HepG2 (cell line): ENCODE measurements around the gene IL1RAPL1.

Experiments
- ARID2 ChIP-seq: sonication (generic); formaldehyde crosslinking; IDR thresholded peaks from 2 replicates; pipeline ENCODE4 v1.8.1; 2022; ENCODE audit warnings: mild to moderate bottlenecking, missing genetic modification reagents, borderline replicate concordance
- CTCF ChIP-seq: sonication (generic); formaldehyde crosslinking; IDR thresholded peaks from 2 replicates; pipeline ENCODE4 v1.5.0; 2020; ENCODE audit warnings: mild to moderate bottlenecking, missing genetic modification reagents, moderate library complexity
- EZH2 ChIP-seq: conservative IDR thresholded peaks from 2 replicates; pipeline ENCODE4 v1.6.1; 2012; ENCODE audit warnings: mild to moderate bottlenecking, low read depth, low read length, moderate library complexity
- GMEB1 ChIP-seq: sonication (generic); formaldehyde crosslinking; IDR thresholded peaks from 2 replicates; pipeline ENCODE4 v1.5.1; 2020; ENCODE audit warnings: missing genetic modification reagents, mild to moderate bottlenecking, borderline replicate concordance
- HES4 ChIP-seq: sonication (generic); formaldehyde crosslinking; IDR thresholded peaks from 2 replicates; pipeline ENCODE4 v1.9.0; 2021; ENCODE audit warnings: mild to moderate bottlenecking, missing genetic modification reagents, borderline replicate concordance
- HNRNPL ChIP-seq: fragments of 200-400 bp; formaldehyde crosslinking; IDR thresholded peaks from 2 replicates; pipeline ENCODE4 v1.6.1; 2017; ENCODE audit warnings: mild to moderate bottlenecking, low read depth, low read length
- NFKB2 ChIP-seq: sonication (generic); formaldehyde crosslinking; IDR thresholded peaks from 2 replicates; pipeline ENCODE4 v1.4.0; 2020; ENCODE audit warnings: missing genetic modification reagents, borderline replicate concordance
- POLR2A ChIP-seq, 2 experiments: IDR thresholded peaks; 2 replicates each; pipeline ENCODE4 v1.6.1; 2011; ENCODE audit warnings: low read depth in 2 of 2, low read length in 2 of 2, mild to moderate bottlenecking in 1 of 2, moderate library complexity in 1 of 2; ENCODE audit not compliant: insufficient read depth in 1 of 2
- ZBTB49 ChIP-seq: sonication (generic); formaldehyde crosslinking; IDR thresholded peaks from 2 replicates; pipeline ENCODE4 v1.4.0; 2020; ENCODE audit warnings: missing genetic modification reagents, borderline replicate concordance
- ZNF350 ChIP-seq: sonication (generic); formaldehyde crosslinking; IDR thresholded peaks from 2 replicates; pipeline ENCODE4 v1.4.0; 2020; ENCODE audit warnings: mild to moderate bottlenecking, low read depth, missing genetic modification reagents, borderline replicate concordance
- ZNF430 ChIP-seq: sonication (generic); formaldehyde crosslinking; IDR thresholded peaks from 2 replicates; pipeline ENCODE4 v1.9.0; 2021; ENCODE audit warnings: mild to moderate bottlenecking, missing genetic modification reagents
- ZNF431 ChIP-seq: sonication (generic); formaldehyde crosslinking; IDR thresholded peaks from 2 replicates; pipeline ENCODE4 v1.9.0; 2022; ENCODE audit warnings: missing genetic modification reagents, low read depth, mild to moderate bottlenecking, borderline replicate concordance
- ZNF619 ChIP-seq: sonication (generic); formaldehyde crosslinking; IDR thresholded peaks from 2 replicates; pipeline ENCODE4 v1.4.0; 2020; ENCODE audit warnings: mild to moderate bottlenecking, missing genetic modification reagents

GRCh38 chrX:28756647-28757046 is 169.4 kb downstream of the IL1RAPL1 start:
- no peak for TF ChIP-seq POLR2A (IDR thresholded peaks at IDR 0.05; ENCODE audit: insufficient read depth in 1 of 2, low read depth in 2 of 2, low read length in 2 of 2)
- no peak for TF ChIP-seq HNRNPL
- TF ChIP-seq ZNF619 (CRISPR knock-in tag), result no peak
- no peak for TF ChIP-seq ZBTB49 (CRISPR knock-in tag)
- no peak for TF ChIP-seq ZNF430 (CRISPR knock-in tag)
- no peak for TF ChIP-seq ZNF350 (CRISPR knock-in tag)
- TF ChIP-seq CTCF (CRISPR knock-in tag), result no peak
- TF ChIP-seq ZNF431 (CRISPR knock-in tag), result no peak
- no peak for TF ChIP-seq HES4
- no peak for TF ChIP-seq GMEB1 (CRISPR knock-in tag)
- no peak for TF ChIP-seq ARID2
- no peak for TF ChIP-seq EZH2
- TF ChIP-seq NFKB2, result no peak
